HCT116 (cell line): ENCODE data around the gene STRA8. TPM values are rescaled to one million over a fixed set of nuclear protein-coding genes. Genes with fewer than 3 reads are reported as not detected.

Experiments used
- ATAC-seq: fragments of 200-7000 bp; cut with Tn5 transposase; 2 replicates; pipeline ENCODE4 v1.9.1; 2020; ENCODE audit warnings: mild to moderate bottlenecking, moderate library complexity
- BruUV-seq: library from RNA; stranded (reverse); fragments of 400-500 nt; replicated peaks from 2 replicates; lab custom pipeline; 2021; lab: Mats Ljungman, UMichigan
- CTCF ChIA-PET: fragments of 300-600 bp; sonication (Branson Sonifier 250); formaldehyde crosslinking; loops from one replicate; lab custom pipeline; 2021; ENCODE audit warnings: antibody characterized with exemption; lab: Charles Lee
- POLR2A ChIA-PET: fragments of 300-600, 350-600 bp; sonication (Branson Sonifier 250); formaldehyde crosslinking; loops from one replicate; lab custom pipeline; 2021; ENCODE audit warnings: antibody characterized with exemption; lab: Charles Lee
- RAD21 ChIA-PET, 2 experiments: fragments of 300-600 bp; sonication (Branson Sonifier 250); formaldehyde crosslinking; loops; one replicate each; lab custom pipeline; 2023; ENCODE audit warnings: low total read pairs in 2 of 2; ENCODE audit not compliant: uncharacterized antibody in 2 of 2, unreplicated experiment in 2 of 2, low non-redundant PET in 1 of 2; lab: Charles Lee
- DNase-seq: peaks from one replicate; pipeline ENCODE4 v3.0.0-alpha.2; 2010; ENCODE audit warnings: low read depth, low spot score
- H2AFZ ChIP-seq: fragments of 200-600 bp; shearing (Covaris generic), sonication (generic); 2 replicates; pipeline ENCODE4 v1.6.1; 2017; ENCODE audit warnings: low read depth, mixed run types, mixed read lengths, antibody characterized with exemption, low read length; ENCODE audit not compliant: poor library complexity, severe bottlenecking
- H3K27ac ChIP-seq: 2 replicates; pipeline ENCODE4 v1.5.1; 2012; ENCODE audit warnings: low read depth, low read length
- H3K27me3 ChIP-seq: fragments of 200-600 bp; sonication (generic); 2 replicates; pipeline ENCODE4 v1.6.1; 2016; ENCODE audit warnings: mixed run types, low read length, mixed read lengths; ENCODE audit not compliant: insufficient read depth
- H3K36me3 ChIP-seq, 2 experiments: fragments of 200-500 bp in 1 of 2; fragments of 200-600 bp in 1 of 2; sonication (Bioruptor generic) in 1 of 2; sonication (generic) in 1 of 2; 2 replicates each; pipeline versions ENCODE4 v1.5.1 to v1.6.1; 2014 to 2016; ENCODE audit warnings: low read length in 2 of 2, inconsistent platforms in 1 of 2, mixed read lengths in 1 of 2, mixed run types in 1 of 2; ENCODE audit not compliant: insufficient read depth in 2 of 2, control insufficient read depth in 1 of 2
- H3K4me1 ChIP-seq, 2 experiments: fragments of 200-600 bp in 1 of 2; sonication (generic) in 1 of 2; 2 replicates each; pipeline versions ENCODE4 v1.5.1 to v1.6.1; 2012 to 2017; ENCODE audit warnings: low read length in 2 of 2, inconsistent platforms in 1 of 2, mild to moderate bottlenecking in 1 of 2, mixed read lengths in 1 of 2, mixed run types in 1 of 2, moderate library complexity in 1 of 2; ENCODE audit not compliant: insufficient read depth in 2 of 2, control insufficient read depth in 1 of 2
- H3K4me2 ChIP-seq: fragments of 200-600 bp; sonication (generic); 2 replicates; pipeline ENCODE4 v1.6.1; 2017; ENCODE audit warnings: mixed run types, low read length, mixed read lengths
- H3K4me3 ChIP-seq, 2 experiments: fragments of 200-600 bp in 1 of 2; sonication (generic) in 1 of 2; replicated peaks in 1 of 2; 2 replicates each; pipeline ENCODE4 v1.5.1; 2011 to 2016; ENCODE audit warnings: low read length in 2 of 2, control low read depth in 1 of 2, low read depth in 1 of 2, mild to moderate bottlenecking in 1 of 2, mixed read lengths in 1 of 2, mixed run types in 1 of 2
- H3K79me2 ChIP-seq: fragments of 200-600 bp; sonication (generic); 2 replicates; pipeline ENCODE4 v1.6.1; 2017; ENCODE audit warnings: mild to moderate bottlenecking, mixed run types, low read length, moderate library complexity, mixed read lengths; ENCODE audit not compliant: insufficient read depth
- H3K9ac ChIP-seq: fragments of 200-600 bp; sonication (generic); 2 replicates; pipeline ENCODE4 v1.6.1; 2016; ENCODE audit warnings: low read length, mixed read lengths
- H3K9me2 ChIP-seq: fragments of 200-600 bp; sonication (generic), shearing (Covaris generic); 2 replicates; pipeline ENCODE4 v1.6.1; 2017; ENCODE audit warnings: mixed run types, mild to moderate bottlenecking, moderate library complexity; ENCODE audit not compliant: insufficient read depth
- H3K9me3 ChIP-seq, 2 experiments: fragments of 200-500 bp in 1 of 2; fragments of 200-600 bp in 1 of 2; sonication (Bioruptor generic) in 1 of 2; sonication (generic) in 1 of 2; 2 replicates each; pipeline ENCODE4 v1.6.1; 2014 to 2017; ENCODE audit warnings: low read length in 2 of 2, mixed read lengths in 2 of 2, inconsistent platforms in 1 of 2, low read depth in 1 of 2, mild to moderate bottlenecking in 1 of 2, mixed run types in 1 of 2, moderate library complexity in 1 of 2; ENCODE audit not compliant: control insufficient read depth in 1 of 2, insufficient read depth in 1 of 2
- H4K20me1 ChIP-seq: fragments of 200-600 bp; sonication (generic), shearing (Covaris generic); 2 replicates; pipeline ENCODE4 v1.6.1; 2017; ENCODE audit warnings: mixed run types, mild to moderate bottlenecking, moderate library complexity; ENCODE audit not compliant: insufficient read depth
- ATF3 ChIP-seq: IDR thresholded peaks from 2 replicates; pipeline ENCODE4 v1.6.1; 2012
- CEBPB ChIP-seq: IDR thresholded peaks from 2 replicates; pipeline ENCODE4 v1.6.1; 2012; ENCODE audit warnings: low read depth
- CTCF ChIP-seq, 3 experiments: fragments of 200-600 bp in 1 of 3; sonication (generic) in 1 of 3; IDR thresholded peaks in 2 of 3; conservative IDR thresholded peaks in 1 of 3; 2 replicates each; pipeline ENCODE4 v1.5.1; 2012 to 2017; ENCODE audit warnings: low read depth in 2 of 3, low read length in 2 of 3, antibody characterized with exemption in 1 of 3, borderline replicate concordance in 1 of 3, control low read depth in 1 of 3, mild to moderate bottlenecking in 1 of 3, mixed read lengths in 1 of 3, mixed run types in 1 of 3, moderate library complexity in 1 of 3; ENCODE audit not compliant: insufficient read depth in 1 of 3
- EGR1 ChIP-seq: IDR thresholded peaks from 2 replicates; pipeline ENCODE4 v1.6.1; 2012; ENCODE audit warnings: low read depth
- ELF1 ChIP-seq: IDR thresholded peaks from 2 replicates; pipeline ENCODE4 v1.6.1; 2012; ENCODE audit warnings: low read depth, borderline replicate concordance
- EZH2 ChIP-seq: fragments of 200-600 bp; sonication (generic); IDR thresholded peaks from 2 replicates; pipeline ENCODE4 v1.6.1; 2017; ENCODE audit warnings: antibody characterized with exemption, mixed run types
- EZH2phosphoT487 ChIP-seq: fragments of 200-600 bp; IDR thresholded peaks from 2 replicates; pipeline ENCODE4 v1.6.1; 2018; ENCODE audit warnings: antibody characterized with exemption, borderline replicate concordance
- JUND ChIP-seq: IDR thresholded peaks from 2 replicates; pipeline ENCODE4 v1.6.1; 2012
- MAX ChIP-seq: IDR thresholded peaks from 2 replicates; pipeline ENCODE4 v1.6.1; 2012
- POLR2A ChIP-seq: IDR thresholded peaks from 2 replicates; pipeline ENCODE4 v1.7.0; 2011; ENCODE audit warnings: borderline replicate concordance; ENCODE audit not compliant: insufficient read depth, insufficient read length; ENCODE audit errors: extremely low read depth
- POLR2AphosphoS5 ChIP-seq: IDR thresholded peaks from 2 replicates; pipeline ENCODE4 v1.6.1; 2011; ENCODE audit warnings: mild to moderate bottlenecking, low read depth, low read length, moderate library complexity
- RAD21 ChIP-seq: IDR thresholded peaks from 2 replicates; pipeline ENCODE4 v1.6.1; 2012; ENCODE audit warnings: low read depth, mild to moderate bottlenecking
- REST ChIP-seq: IDR thresholded peaks from 2 replicates; pipeline ENCODE4 v1.6.1; 2012; ENCODE audit warnings: low read depth
- TCF7L2 ChIP-seq: IDR thresholded peaks from 2 replicates; pipeline ENCODE4 v1.7.0; 2011; ENCODE audit warnings: borderline replicate concordance, inconsistent platforms; ENCODE audit not compliant: insufficient read depth, insufficient read length; ENCODE audit errors: extremely low read depth
- YY1 ChIP-seq: IDR thresholded peaks from 2 replicates; pipeline ENCODE4 v1.6.1; 2011; ENCODE audit warnings: low read length, low read depth, moderate library complexity, mild to moderate bottlenecking; ENCODE audit not compliant: insufficient replicate concordance; ENCODE audit errors: extremely low read depth
- ZBTB33 ChIP-seq: IDR thresholded peaks from 2 replicates; pipeline ENCODE4 v1.6.1; 2011; ENCODE audit warnings: mild to moderate bottlenecking, low read length, moderate library complexity; ENCODE audit not compliant: insufficient replicate concordance; ENCODE audit errors: extremely low read depth
- ZFX ChIP-seq: fragments of 450-650 bp; IDR thresholded peaks from 2 replicates; pipeline ENCODE4 v1.6.1; 2017
- ZNF274 ChIP-seq: fragments of 200-500 bp; sonication (Bioruptor generic); IDR thresholded peaks from 2 replicates; pipeline ENCODE4 v1.6.1; 2014; ENCODE audit warnings: mild to moderate bottlenecking, low read depth, low read length, inconsistent platforms
- intact Hi-C: fragments of 100-400 bp; cut with micrococcal nuclease; formaldehyde crosslinking; loops from 2 replicates; pipeline ENCODE4 v1.10.0; 2022
- total RNA-seq: library from RNA; stranded (reverse); gene quantifications from one replicate; pipeline ENCODE4 v1.2.1, GENCODE V29; 2021; ENCODE audit not compliant: unreplicated experiment

The STRA8 gene
- total RNA-seq, 1 experiment from 2014 or later = not detected

GRCh38 chr7:135272303-135272702, 38.7 kb downstream of the STRA8 start:
- Histone ChIP-seq H2AFZ (no peak overlapping the region), H4K20me1 (no peaks in the 10 kb centered on the region), H3K9me2 (no peaks in the 10 kb centered on the region), H3K36me3 (no peaks in the 10 kb centered on the region), H3K4me2 (no peak overlapping the region), H3K4me1 (no peaks in the 10 kb centered on the region), H3K9me3 (no peaks in the 10 kb centered on the region), H3K9ac (no peak overlapping the region), H3K4me3 (no peak overlapping the region), H3K27ac (no peak overlapping the region), H3K79me2 (no peaks in the 10 kb centered on the region), H3K27me3 (no peaks in the 10 kb centered on the region; the same call in 1 of the 2 replicates)
- ChIA-PET RAD21 (no interaction called here), POLR2A (no interaction called here), CTCF (no interaction called here)
- ATAC-seq (no peak), DNase-seq (no peak)
- no peak for TF ChIP-seq CEBPB
- TF ChIP-seq POLR2AphosphoS5 = no peak
- no peak for TF ChIP-seq CTCF (IDR thresholded peaks at IDR 0.05 in 2 of 3, conservative IDR thresholded peaks at IDR 0.05 in 1 of 3; ENCODE audit: borderline replicate concordance in 1 of 3, insufficient read depth in 1 of 3, low read depth in 2 of 3, low read length in 2 of 3)
- TF ChIP-seq ELF1 = no peak
- TF ChIP-seq YY1 = no peak
- TF ChIP-seq ZBTB33 = no peak
- TF ChIP-seq REST = no peak
- TF ChIP-seq EZH2phosphoT487 = no peak
- no peak for TF ChIP-seq JUND
- no peak for TF ChIP-seq EGR1
- no peak for TF ChIP-seq ZFX
- TF ChIP-seq POLR2A = no peak
- TF ChIP-seq RAD21 = no peak
- no peak for TF ChIP-seq MAX
- no peak for TF ChIP-seq ATF3
- no peak for TF ChIP-seq ZNF274
- TF ChIP-seq TCF7L2 = no peak
- TF ChIP-seq EZH2 = no peak
- BruUV-seq = no TSS peak
- intact Hi-C loops = loop anchor here (5.0 kb wide), 1 partner anchor 285 kb away; the partner anchor contains the start of gene NUP205
